Panc1 (cell line): Measurements from ENCODE around the gene CLIP3. TPM values are rescaled to one million over a fixed set of nuclear protein-coding genes. Genes with fewer than 3 reads are reported as not detected.
"Not testable (repeated sequence)": the region's sequence is repeated elsewhere in the genome, so short reads cannot be mapped to it uniquely, and the experiment has no call there.

ENCODE experiments used
- ATAC-seq: fragments of 200-7000 bp; cut with Tn5 transposase; 2 replicates; pipeline ENCODE4 v1.9.1; 2020; ENCODE audit warnings: mild to moderate bottlenecking, moderate library complexity
- BruUV-seq: library from RNA; stranded (reverse); fragments of 400-500 nt; replicated peaks from 2 replicates; lab custom pipeline; 2021; lab: Mats Ljungman, UMichigan
- CTCF ChIA-PET: fragments of 300-600 bp; sonication (Branson Sonifier 250); formaldehyde crosslinking; loops from one replicate; lab custom pipeline; 2022; ENCODE audit warnings: antibody characterized with exemption; lab: Charles Lee
- POLR2A ChIA-PET: fragments of 300-600 bp; sonication (Branson Sonifier 250); formaldehyde crosslinking; loops from one replicate; lab custom pipeline; 2022; ENCODE audit warnings: antibody characterized with exemption; lab: Charles Lee
- DNase-seq: peaks from one replicate; pipeline ENCODE4 v3.0.0-alpha.2; 2010; ENCODE audit warnings: low read depth, low spot score
- H3K27ac ChIP-seq: 2 replicates; pipeline ENCODE4 v1.5.1; 2011; ENCODE audit warnings: mild to moderate bottlenecking, low read length, inconsistent platforms
- H3K27me3 ChIP-seq: fragments of 200-500 bp; sonication (Bioruptor generic); 2 replicates; pipeline ENCODE4 v1.6.0; 2014; ENCODE audit warnings: low read length, inconsistent platforms; ENCODE audit not compliant: control insufficient read depth, insufficient read depth
- H3K36me3 ChIP-seq: fragments of 200-500 bp; sonication (Bioruptor generic); 2 replicates; pipeline ENCODE4 v1.5.1; 2014; ENCODE audit warnings: inconsistent platforms, mild to moderate bottlenecking, low read length, moderate library complexity; ENCODE audit not compliant: control insufficient read depth, insufficient read depth
- H3K4me1 ChIP-seq: 2 replicates; pipeline ENCODE4 v1.5.1; 2011; ENCODE audit warnings: inconsistent platforms, mild to moderate bottlenecking, low read length, moderate library complexity; ENCODE audit not compliant: control insufficient read depth, insufficient read depth
- H3K4me3 ChIP-seq, 2 experiments: 2 replicates each; pipeline ENCODE4 v1.5.1; 2011 to 2012; ENCODE audit warnings: low read depth in 2 of 2, low read length in 2 of 2, mild to moderate bottlenecking in 2 of 2, inconsistent platforms in 1 of 2, moderate library complexity in 1 of 2
- H3K9me3 ChIP-seq: fragments of 200-500 bp; sonication (Bioruptor generic); 2 replicates; pipeline ENCODE4 v1.5.1; 2014; ENCODE audit warnings: low read depth, mild to moderate bottlenecking, inconsistent platforms, low read length, moderate library complexity; ENCODE audit not compliant: control insufficient read depth, insufficient read depth
- POLR2AphosphoS5 ChIP-seq: IDR thresholded peaks from 2 replicates; pipeline ENCODE4 v1.6.1; 2012; ENCODE audit warnings: mild to moderate bottlenecking, low read depth, low read length, moderate library complexity
- SIN3A ChIP-seq: IDR thresholded peaks from 2 replicates; pipeline ENCODE4 v1.6.1; 2012; ENCODE audit warnings: low read depth, mild to moderate bottlenecking, low read length, moderate library complexity, borderline replicate concordance; ENCODE audit not compliant: insufficient read depth
- TCF7L2 ChIP-seq: IDR thresholded peaks from 2 replicates; pipeline ENCODE4 v1.6.1; 2011; ENCODE audit warnings: mild to moderate bottlenecking, low read depth, low read length, inconsistent platforms
- in situ Hi-C: cut with HindIII; loops from 2 replicates; pipeline ENCODE4 v1.10.0; 2016; ENCODE audit warnings: low sequenced_read_pairs, low pct_unique_long_range_greater_than_20kb
- intact Hi-C: fragments of 100-400 bp; cut with micrococcal nuclease; formaldehyde crosslinking; loops from one replicate; pipeline ENCODE4 v1.10.0; 2022; ENCODE audit not compliant: unreplicated experiment
- total RNA-seq: library from RNA; stranded (reverse); gene quantifications from one replicate; pipeline ENCODE4 v1.2.1, GENCODE V29; 2021; ENCODE audit not compliant: unreplicated experiment
- TF ChIP-seq, protein P1 (sequence below): fragments of 450-650 bp; IDR thresholded peaks from 2 replicates; pipeline ENCODE4 v1.5.1; 2017; ENCODE audit warnings: mild to moderate bottlenecking
- TF ChIP-seq, protein P2 (sequence below), 2 experiments: IDR thresholded peaks; 2 replicates each; pipeline ENCODE4 v1.6.1; 2011 to 2012; ENCODE audit warnings: low read depth in 2 of 2, control low read depth in 1 of 2, low read length in 1 of 2, mild to moderate bottlenecking in 1 of 2, moderate library complexity in 1 of 2; ENCODE audit not compliant: insufficient read depth in 1 of 2

Gene CLIP3
- total RNA-seq, 1 experiment from 2014 or later, result 4.7 TPM

DNA sequence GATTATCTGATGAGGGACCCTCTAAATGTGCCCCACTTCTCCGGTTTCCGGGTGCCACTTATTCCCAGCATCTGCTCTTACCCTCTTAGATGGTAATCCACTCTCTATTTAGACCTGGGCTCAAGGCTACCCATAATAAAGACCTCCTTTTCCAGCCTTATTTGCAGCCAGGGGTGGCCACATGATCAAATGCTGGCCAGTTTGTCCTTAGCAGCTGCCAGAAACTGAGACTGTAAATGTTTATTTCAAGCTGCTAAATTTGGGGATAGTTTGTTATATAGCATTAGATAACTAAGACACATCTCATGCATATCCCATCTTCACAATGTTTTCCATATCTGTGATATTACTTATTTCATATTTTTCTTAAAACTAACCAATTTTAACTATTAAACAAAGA is 11.3 kb upstream of the CLIP3 start:
- no peak for DNase-seq
- TF ChIP-seq TCF7L2 (no peak), POLR2AphosphoS5 (no peak), SIN3A (no peak)
- TF ChIP-seq, protein P1, sequence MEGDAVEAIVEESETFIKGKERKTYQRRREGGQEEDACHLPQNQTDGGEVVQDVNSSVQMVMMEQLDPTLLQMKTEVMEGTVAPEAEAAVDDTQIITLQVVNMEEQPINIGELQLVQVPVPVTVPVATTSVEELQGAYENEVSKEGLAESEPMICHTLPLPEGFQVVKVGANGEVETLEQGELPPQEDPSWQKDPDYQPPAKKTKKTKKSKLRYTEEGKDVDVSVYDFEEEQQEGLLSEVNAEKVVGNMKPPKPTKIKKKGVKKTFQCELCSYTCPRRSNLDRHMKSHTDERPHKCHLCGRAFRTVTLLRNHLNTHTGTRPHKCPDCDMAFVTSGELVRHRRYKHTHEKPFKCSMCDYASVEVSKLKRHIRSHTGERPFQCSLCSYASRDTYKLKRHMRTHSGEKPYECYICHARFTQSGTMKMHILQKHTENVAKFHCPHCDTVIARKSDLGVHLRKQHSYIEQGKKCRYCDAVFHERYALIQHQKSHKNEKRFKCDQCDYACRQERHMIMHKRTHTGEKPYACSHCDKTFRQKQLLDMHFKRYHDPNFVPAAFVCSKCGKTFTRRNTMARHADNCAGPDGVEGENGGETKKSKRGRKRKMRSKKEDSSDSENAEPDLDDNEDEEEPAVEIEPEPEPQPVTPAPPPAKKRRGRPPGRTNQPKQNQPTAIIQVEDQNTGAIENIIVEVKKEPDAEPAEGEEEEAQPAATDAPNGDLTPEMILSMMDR, result no peak
- TF ChIP-seq, protein P2, sequence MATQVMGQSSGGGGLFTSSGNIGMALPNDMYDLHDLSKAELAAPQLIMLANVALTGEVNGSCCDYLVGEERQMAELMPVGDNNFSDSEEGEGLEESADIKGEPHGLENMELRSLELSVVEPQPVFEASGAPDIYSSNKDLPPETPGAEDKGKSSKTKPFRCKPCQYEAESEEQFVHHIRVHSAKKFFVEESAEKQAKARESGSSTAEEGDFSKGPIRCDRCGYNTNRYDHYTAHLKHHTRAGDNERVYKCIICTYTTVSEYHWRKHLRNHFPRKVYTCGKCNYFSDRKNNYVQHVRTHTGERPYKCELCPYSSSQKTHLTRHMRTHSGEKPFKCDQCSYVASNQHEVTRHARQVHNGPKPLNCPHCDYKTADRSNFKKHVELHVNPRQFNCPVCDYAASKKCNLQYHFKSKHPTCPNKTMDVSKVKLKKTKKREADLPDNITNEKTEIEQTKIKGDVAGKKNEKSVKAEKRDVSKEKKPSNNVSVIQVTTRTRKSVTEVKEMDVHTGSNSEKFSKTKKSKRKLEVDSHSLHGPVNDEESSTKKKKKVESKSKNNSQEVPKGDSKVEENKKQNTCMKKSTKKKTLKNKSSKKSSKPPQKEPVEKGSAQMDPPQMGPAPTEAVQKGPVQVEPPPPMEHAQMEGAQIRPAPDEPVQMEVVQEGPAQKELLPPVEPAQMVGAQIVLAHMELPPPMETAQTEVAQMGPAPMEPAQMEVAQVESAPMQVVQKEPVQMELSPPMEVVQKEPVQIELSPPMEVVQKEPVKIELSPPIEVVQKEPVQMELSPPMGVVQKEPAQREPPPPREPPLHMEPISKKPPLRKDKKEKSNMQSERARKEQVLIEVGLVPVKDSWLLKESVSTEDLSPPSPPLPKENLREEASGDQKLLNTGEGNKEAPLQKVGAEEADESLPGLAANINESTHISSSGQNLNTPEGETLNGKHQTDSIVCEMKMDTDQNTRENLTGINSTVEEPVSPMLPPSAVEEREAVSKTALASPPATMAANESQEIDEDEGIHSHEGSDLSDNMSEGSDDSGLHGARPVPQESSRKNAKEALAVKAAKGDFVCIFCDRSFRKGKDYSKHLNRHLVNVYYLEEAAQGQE (IDR thresholded peaks at IDR 0.05; ENCODE audit: insufficient read depth in 1 of 2, low read depth in 2 of 2, low read length in 1 of 2), result no peak
- intact Hi-C loops, result no loop called here
- Histone ChIP-seq H3K4me3 (no peak overlapping the region), H3K4me1 (no peaks in the 10 kb centered on the region), H3K27ac (no peak overlapping the region), H3K9me3 (no peaks in the 10 kb centered on the region), H3K27me3 (no peaks in the 10 kb centered on the region), H3K36me3 (no peaks in the 10 kb centered on the region)
- POLR2A ChIA-PET, result no interaction called here
- ATAC-seq, result no peak
- no TSS peak for BruUV-seq
- CTCF ChIA-PET, result no interaction called here
- in situ Hi-C loops, result no loop called here

DNA sequence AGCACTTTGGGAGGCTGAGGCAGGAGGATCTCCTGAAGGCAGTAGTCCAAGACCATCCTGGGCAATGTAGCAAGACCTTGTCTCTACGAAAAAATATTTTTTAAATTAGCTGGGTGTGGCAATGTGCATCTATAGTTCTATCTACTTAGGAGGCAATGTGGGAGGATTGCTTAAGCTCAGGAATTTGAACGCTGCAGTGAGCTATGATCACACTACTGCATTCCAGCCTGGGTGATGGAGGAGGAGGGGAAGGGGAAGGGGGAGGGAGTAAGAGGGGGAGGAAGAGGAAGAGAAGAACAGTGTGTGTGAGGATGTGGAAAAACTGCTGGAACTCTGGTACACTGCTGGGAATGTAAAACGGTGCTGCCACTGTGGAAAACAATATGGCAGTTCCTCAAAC is 9.2 kb upstream of the CLIP3 start:
- no TSS peak for BruUV-seq
- Histone ChIP-seq H3K4me3 (no peak overlapping the region), H3K9me3 (no peaks in the 10 kb centered on the region), H3K36me3 (no peaks in the 10 kb centered on the region), H3K4me1 (no peaks in the 10 kb centered on the region), H3K27ac (no peak overlapping the region), H3K27me3 (no peaks in the 10 kb centered on the region)
- in situ Hi-C loops (no loop called here), intact Hi-C loops (no loop called here)
- ChIA-PET CTCF (interaction anchor here (0.5 to 0.6 kb wide), 3 partner anchors 14 to 506 kb away, joined by 3 to 7 read pairs (median 7); no protein-coding TSS in a partner anchor), POLR2A (no interaction called here)
- no peak for TF ChIP-seq SIN3A
- TF ChIP-seq POLR2AphosphoS5, result no peak
- TF ChIP-seq, protein P1, result no peak
- TF ChIP-seq TCF7L2, result no peak
- TF ChIP-seq, protein P2 (IDR thresholded peaks at IDR 0.05; ENCODE audit: insufficient read depth in 1 of 2, low read depth in 2 of 2, low read length in 1 of 2), result no peak
- ATAC-seq (0 out of 2 replicates have a peak, but pooled peaks have one; percentile 37), DNase-seq (no peak)

DNA sequence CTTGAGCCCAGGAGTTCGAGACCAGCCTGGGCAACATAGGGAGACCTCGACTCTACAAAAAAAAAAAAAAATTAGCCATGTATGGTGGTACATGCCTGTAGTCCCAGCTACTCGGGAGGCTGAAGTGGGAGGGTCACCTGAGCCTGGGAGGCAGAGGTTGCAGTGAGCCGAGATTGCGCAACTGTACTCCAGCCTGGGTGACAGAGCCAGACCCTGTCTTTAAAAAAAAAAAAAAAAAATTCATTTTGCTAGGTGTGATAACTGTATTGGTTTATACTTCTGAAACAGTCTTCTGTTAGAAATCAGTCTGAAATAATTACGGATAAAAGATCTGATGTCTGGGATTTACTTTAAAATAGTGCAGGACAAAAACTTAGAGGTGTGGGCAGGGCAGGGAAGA is 8.4 kb upstream of the CLIP3 start:
- POLR2A ChIA-PET, result not testable (repeated sequence)

More for the DNA sequence above, 8.4 kb upstream of the CLIP3 start:
- H3K36me3 ChIP-seq, H3K9me3 ChIP-seq, H3K4me3 ChIP-seq, intact Hi-C loops, H3K27ac ChIP-seq, in situ Hi-C loops, H3K4me1 ChIP-seq, H3K27me3 ChIP-seq, ATAC-seq, BruUV-seq, DNase-seq: not testable (repeated sequence)
- CTCF ChIA-PET, result interaction anchor here (0.6 kb wide), 2 partner anchors 13 to 14 kb away, joined by 5 to 7 read pairs; no protein-coding TSS in a partner anchor
